NCI-H82 treated with DMSO at 0.1 percent for 48 hours (cell line): ENCODE measurements around the gene TTC39A.

Experiments used
- DNase-seq: peaks from one replicate; lab custom pipeline; 2025; ENCODE audit not compliant: unreplicated experiment; lab: John Stamatoyannopoulos, UW

The TTC39A gene

DNA sequence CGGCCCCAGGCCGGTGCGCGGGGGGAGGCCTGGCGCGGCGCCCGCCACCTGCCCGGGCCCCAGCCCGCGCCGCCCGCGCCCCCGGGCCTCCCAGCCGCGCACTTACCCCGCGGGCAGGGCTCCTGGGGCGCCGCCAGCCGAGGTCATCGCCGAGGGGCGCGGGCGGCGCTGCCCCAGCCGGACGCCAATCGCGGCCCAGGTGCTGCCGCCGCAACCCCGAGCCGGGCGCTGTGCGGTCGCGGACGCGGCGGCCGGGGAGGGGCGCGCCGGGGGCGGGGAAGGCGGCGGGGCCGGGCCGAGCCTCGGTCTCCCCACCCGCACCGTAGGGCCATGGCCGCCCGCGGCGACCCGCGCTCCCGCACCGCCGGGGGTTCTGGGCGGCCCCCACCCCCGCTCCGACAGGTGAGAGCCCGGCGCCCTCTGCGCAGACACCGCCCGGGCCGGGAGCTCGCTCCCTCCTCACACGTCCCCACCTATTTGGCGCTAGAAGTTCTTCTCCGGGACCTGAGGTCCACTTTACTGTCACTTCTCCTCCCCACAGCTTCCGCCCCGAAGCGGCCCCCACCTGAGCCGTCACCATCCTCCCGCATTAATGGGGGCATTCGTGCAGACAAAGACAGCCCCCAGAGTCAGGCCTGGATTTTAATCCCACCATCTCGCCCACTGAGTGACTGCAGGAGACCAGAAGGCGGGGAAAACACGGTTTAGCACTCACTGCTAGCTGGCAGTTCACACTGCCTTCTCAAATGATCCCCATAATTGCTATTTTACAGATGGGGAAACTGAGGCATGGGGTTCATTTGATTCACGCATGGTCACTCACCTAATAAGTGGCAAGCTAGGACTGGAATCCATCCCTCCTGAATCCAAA, at the start of gene TTC39A:
TTC39A (minus strand) TSS at position 232 of the 871 bp plus-strand sequence; CDS start at position 147, 85 bp downstream.
- DNase-seq, result no peak

DNA sequence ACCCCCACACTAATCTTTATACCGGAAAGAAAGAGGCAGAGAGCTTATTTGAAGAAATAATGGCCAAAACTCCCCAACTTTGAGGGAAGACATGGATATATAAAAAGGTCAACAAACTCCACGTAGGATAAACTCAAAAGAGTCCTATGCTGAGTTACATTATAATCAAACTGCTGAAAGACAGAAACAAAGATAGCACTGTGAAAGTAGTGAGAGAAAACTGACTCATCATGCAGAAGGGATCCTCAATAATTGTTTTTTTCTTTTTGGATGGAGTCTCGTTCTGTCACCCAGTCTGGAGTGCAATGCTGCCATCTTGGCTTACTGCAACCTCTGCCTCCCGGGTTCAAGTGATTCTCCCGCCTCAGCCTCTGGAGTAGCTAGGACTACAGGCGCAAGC, 48.5 kb upstream of the TTC39A start:
- no peak for DNase-seq

DNA sequence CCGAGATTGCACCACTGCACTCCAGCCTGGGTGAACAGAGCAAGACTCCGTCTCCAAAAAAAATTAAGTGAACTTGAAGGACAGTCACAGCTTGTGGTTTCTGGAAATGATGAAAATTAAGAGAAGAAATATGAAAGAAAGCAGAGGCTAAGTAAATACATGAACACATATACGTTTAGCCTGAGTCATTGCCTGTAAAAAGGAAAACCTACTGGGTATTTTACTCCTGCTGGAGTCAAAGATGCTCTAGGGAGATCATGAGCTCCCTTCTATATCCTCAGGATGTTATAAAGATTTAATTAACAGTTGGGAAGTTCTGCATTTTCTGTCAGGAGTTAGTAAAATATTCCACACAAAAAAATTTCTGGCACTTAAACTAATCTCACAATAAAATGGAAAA, 43.5 kb upstream of the TTC39A start:
- no peak for DNase-seq

DNA sequence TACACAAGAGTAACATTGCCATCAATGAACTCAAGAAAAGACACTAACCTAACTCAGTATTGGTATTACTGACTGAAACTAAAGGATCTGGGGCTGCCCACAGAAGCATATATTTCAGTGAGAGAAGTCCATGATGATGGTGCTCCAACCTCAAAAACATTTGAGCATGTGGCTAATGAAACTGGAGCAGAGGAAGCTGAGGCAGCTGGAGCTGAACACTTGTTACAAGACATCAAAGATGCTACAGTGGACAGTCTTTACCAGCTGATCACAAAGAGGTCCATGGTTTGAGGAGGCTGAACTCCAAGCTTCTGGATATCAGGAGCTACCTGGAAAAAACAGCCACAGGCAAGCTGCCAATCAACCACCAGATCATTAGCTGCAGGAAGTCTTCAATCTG, 42.2 kb upstream of the TTC39A start:
- DNase-seq, result no peak

GRCh38 chr1:51369171-51369570, 38.8 kb upstream of the TTC39A start:
- DNase-seq, result no peak

DNA sequence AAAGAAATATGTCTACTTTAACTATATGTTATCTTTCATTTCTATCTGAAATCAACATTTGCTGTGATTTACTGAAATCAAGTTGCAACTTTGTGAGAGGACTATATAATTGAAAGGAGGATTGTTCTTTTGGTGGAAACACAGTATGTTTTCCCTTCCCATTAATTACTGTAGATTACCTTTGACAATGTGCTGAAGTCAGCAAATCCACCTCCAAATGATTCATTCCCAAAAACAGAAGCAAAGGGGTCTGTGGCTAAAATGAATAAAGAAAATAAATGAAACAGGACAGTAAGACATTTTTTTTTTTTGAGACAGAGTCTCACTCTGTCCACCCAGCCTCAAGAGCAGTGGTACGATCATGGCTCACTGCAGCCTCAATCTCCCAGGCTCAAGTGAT, 35.4 kb upstream of the TTC39A start:
- no peak for DNase-seq

DNA sequence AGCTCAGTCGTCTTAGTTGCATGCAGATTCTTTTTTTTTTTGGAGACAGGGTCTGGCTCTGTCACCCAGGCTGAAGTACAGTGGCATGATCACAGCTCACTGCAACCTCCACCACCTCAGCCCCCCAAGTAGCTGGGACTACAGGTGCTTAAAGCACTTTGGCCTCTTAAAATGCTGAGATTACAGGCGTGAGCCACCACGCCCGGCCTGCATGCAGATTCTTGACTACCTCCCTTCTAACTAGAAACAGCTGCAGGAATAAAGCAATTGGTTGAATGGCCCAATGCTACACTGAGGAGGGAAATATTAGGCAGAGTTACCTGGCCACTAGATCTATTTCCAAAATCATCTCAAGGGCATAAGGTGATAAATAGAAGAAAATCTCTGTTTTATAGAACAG, 29.5 kb upstream of the TTC39A start:
- no peak for DNase-seq

- DNase-seq, result no peak
These were observed 25.0 kb upstream of the TTC39A start for GRCh38 chr1:51355382-51355781.

DNA sequence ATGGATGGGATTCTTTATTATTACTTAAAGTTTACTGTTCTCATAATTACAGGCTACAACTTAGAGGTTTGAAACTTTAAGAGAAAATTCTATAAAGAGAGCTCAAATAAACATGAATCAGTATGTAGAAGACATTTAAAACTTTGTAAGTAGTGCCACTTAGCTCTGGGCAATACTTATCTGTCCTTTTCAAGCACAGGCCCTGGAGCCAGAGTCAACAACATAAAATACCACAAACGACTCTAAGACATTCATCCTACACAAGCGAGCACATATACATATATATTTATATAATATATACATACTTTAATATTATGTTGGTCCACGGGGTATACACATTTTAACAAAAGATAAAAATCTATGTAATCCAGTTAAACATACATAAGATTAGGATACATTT, 24.1 kb upstream of the TTC39A start:
- no peak for DNase-seq

DNA sequence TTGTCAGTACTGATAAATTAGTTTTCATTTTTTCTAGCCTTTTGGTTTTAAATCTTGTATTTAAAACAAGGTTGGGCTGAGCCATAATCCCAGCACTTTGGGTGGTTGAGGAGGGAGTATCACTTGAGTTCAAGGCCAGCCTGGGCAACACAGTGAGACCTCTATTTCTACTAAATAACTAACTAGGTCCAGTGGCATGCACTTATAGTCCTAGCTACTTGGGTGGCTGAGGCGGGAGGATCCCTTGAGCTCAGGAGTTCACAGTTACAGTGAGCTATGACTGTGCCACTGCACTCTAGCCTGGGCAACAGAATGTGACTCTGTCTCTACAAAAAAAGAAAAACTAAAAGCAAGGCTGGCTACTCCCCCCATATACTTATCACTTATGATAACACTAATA, 21.5 kb upstream of the TTC39A start:
- DNase-seq, result no peak

DNA sequence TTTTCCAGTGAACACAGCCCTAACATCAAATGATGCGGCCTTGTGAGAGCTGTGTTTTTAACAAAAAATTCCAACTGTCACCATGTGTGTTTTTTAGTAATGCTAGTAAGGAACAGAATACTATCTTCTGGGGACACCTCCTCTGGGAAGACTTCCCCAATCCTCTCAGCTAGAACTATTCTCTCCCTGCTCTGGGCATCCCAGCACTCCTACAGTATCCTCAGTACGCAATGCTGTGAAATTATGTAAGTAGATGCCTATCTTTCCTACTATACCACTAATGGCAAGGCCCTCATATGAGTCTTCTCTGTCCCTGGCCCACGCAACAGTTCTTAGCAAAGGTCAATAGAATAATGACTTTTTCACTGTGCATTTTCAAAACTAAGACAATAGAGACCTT, 19.5 kb upstream of the TTC39A start:
- no peak for DNase-seq

DNA sequence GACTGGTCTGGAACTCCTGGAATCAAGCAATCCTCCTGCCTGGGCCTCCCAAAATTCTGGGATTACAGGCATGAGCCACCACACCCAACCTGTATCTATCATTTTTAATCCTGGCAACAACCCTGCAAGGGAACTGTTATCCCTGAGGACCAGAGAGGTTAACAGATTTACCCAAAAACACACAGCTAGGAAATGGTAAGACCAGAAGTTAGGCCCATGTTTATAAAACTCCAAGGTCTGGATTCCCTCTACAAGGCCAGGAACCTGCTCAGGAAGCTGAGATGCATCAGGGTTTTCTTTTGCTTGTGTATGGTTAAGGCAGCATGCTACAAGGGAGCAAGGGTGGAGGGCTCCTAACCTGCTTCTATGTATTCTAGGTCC, 17.8 kb upstream of the TTC39A start:
- no peak for DNase-seq

- DNase-seq, result no peak
These were observed 17.2 kb upstream of the TTC39A start for GRCh38 chr1:51347398-51348146.

GRCh38 chr1:51346086-51346942, 16.0 kb upstream of the TTC39A start:
- no peak for DNase-seq

- DNase-seq, result no peak
These were observed 14.9 kb upstream of the TTC39A start for GRCh38 chr1:51345300-51345687.

GRCh38 chr1:51344602-51345299, 14.4 kb upstream of the TTC39A start:
- DNase-seq, result no peak

- DNase-seq, result no peak
These were observed 13.9 kb upstream of the TTC39A start for GRCh38 chr1:51344276-51344601.

DNA sequence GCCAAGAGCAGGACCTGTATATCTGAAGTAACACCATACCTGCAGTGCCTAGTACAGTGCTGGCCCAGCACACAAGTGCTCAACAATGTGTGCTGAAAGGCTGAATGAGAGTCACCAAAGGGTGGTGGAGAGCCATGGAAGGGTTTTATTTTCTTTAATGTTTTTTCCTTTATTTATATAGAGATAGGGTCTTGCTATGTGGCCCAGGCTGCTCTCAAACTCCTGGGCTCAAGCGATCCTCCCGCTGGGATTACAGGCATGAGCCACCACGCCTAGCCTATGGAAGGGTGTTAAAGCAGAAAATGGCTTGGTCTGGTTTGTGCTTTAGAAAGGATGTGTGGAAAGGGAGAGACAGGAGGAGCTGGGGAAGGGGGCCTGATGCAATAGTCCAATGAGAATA, 13.3 kb upstream of the TTC39A start:
- DNase-seq, result no peak

DNA sequence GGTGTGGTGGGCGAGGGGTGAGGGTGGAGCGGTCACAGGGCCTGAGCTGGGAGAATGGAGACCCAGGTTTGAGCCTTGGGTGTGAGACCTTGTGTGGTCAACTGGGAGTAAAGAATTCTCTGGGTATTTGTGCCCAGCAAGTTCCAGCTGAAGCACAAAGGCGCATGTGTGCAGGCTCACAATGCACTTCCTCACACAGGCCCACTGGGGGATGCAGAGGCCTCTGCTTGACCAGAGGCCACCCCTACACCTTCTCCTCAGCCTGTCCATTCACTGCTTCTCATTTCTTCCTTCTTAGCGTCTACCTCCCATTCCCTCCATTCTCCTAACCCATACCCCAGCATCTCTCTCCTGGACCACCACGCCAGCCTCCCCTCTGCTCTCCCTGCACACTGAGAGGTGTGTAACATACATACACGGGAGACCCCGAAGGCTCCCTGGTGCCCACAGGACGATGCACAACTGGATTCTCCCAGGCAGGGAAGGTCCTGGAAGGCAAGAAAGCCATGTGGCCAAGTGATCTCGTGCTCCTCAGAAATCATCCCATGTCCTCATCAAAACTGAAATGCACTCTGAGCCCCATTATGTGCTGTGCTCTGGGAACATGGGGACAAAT, 12.3 kb upstream of the TTC39A start:
- DNase-seq, result no peak

DNA sequence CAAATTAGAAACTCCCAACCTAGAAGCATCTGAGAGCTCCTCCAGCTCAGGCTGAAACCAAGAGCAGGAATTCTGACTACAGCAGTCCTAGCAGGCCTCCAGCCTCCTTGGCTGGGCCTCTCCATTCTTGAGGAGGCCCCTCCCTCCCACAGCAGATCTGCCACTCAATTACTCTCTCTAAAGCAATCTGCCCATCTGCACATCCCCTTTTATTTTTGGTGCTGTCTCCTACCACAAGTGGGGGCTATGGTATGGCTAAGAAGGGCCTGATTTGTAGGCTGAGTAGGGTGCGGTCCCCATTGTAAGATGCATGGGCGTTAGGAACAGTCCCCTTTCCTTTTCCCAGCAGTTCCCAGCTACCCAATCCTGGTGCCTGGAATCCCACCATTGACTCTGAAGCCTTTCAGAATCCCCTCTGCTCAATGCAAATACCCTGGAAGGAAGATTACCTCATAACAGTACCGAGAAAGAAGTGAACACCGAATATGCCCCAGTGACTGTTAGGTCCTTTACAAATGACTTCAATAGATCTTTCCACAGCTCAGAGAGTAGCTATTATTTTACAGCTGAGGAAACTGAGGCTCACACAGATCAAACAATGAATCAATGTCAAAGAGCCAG, 11.6 kb upstream of the TTC39A start:
- peak; percentile 25 for DNase-seq
